ENCODE measurements around the gene RCAN3.
"Not testable (repeated sequence)": the region's sequence is repeated elsewhere in the genome, so short reads cannot be mapped to it uniquely, and the experiment has no call there.

The RCAN3 gene

GRCh38 chr1:24541711-24542346 is 39.2 kb downstream of the RCAN3 start:
- Histone ChIP-seq H3K9me3 (ENCODE audit: insufficient read depth, low read length) (no peaks in the 10 kb centered on the region), H3K27me3 (ENCODE audit: insufficient read depth, insufficient read length) (no peaks in the 10 kb centered on the region), H3K4me3 (ENCODE audit: insufficient read length, low read depth) (no peak overlapping the region), H3K36me3 (ENCODE audit: insufficient read depth, insufficient read length, low read length) (no peaks in the 10 kb centered on the region), H3K4me1 (ENCODE audit: insufficient read depth, insufficient read length) (no peaks in the 10 kb centered on the region), H3K9ac (ENCODE audit: insufficient read length, low read depth) (no peak overlapping the region)
- TF ChIP-seq YY1 (IDR thresholded peaks at IDR 0.05; ENCODE audit: insufficient read depth, insufficient read length) (no peak), SUZ12 (IDR thresholded peaks at IDR 0.05; ENCODE audit: extremely low read depth, insufficient read depth, insufficient read length) (no peak), ZNF274 (IDR thresholded peaks at IDR 0.05; ENCODE audit: low read depth, low read length) (no peak)
- DNase-seq (ENCODE audit: low read depth, low spot score), result no peak

GRCh38 chr1:24544239-24544638 is 41.6 kb downstream of the RCAN3 start:
- Histone ChIP-seq H3K4me1 (ENCODE audit: insufficient read depth, insufficient read length) (no peaks in the 10 kb centered on the region), H3K9ac (ENCODE audit: insufficient read length, low read depth) (no peak overlapping the region), H3K9me3 (ENCODE audit: insufficient read depth, low read length) (no peaks in the 10 kb centered on the region), H3K36me3 (ENCODE audit: insufficient read depth, insufficient read length, low read length) (no peaks in the 10 kb centered on the region), H3K4me3 (ENCODE audit: insufficient read length, low read depth) (no peak overlapping the region), H3K27me3 (ENCODE audit: insufficient read depth, insufficient read length) (no peaks in the 10 kb centered on the region)
- no peak for DNase-seq (ENCODE audit: low read depth, low spot score)
- TF ChIP-seq ZNF274 (IDR thresholded peaks at IDR 0.05; ENCODE audit: low read depth, low read length), result no peak
- TF ChIP-seq YY1 (IDR thresholded peaks at IDR 0.05; ENCODE audit: insufficient read depth, insufficient read length), result no peak
- no peak for TF ChIP-seq SUZ12 (IDR thresholded peaks at IDR 0.05; ENCODE audit: extremely low read depth, insufficient read depth, insufficient read length)

- no peak for TF ChIP-seq SUZ12 (IDR thresholded peaks at IDR 0.05; ENCODE audit: extremely low read depth, insufficient read depth, insufficient read length)
- TF ChIP-seq ZNF274 (IDR thresholded peaks at IDR 0.05; ENCODE audit: low read depth, low read length), result no peak
- TF ChIP-seq YY1 (IDR thresholded peaks at IDR 0.05; ENCODE audit: insufficient read depth, insufficient read length), result no peak
- no peaks in the 10 kb centered on the region for H3K9me3 ChIP-seq (ENCODE audit: insufficient read depth, low read length)
- no peak for DNase-seq (ENCODE audit: low read depth, low spot score)
- no peak overlapping the region for H3K9ac ChIP-seq (ENCODE audit: insufficient read length, low read depth)
- H3K36me3 ChIP-seq (ENCODE audit: insufficient read depth, insufficient read length, low read length), result no peaks in the 10 kb centered on the region
- H3K4me1 ChIP-seq (ENCODE audit: insufficient read depth, insufficient read length), result no peaks in the 10 kb centered on the region
- H3K4me3 ChIP-seq (ENCODE audit: insufficient read length, low read depth), result no peak overlapping the region
- H3K27me3 ChIP-seq (ENCODE audit: insufficient read depth, insufficient read length), result no peaks in the 10 kb centered on the region
These were observed 43.0 kb downstream of the RCAN3 start for GRCh38 chr1:24545662-24546061.

- H3K9ac ChIP-seq (ENCODE audit: insufficient read length, low read depth), result no peak overlapping the region
- peaks cover 3% of the 10 kb centered on the region for H3K4me1 ChIP-seq (ENCODE audit: insufficient read depth, insufficient read length)
- no peaks in the 10 kb centered on the region for H3K36me3 ChIP-seq (ENCODE audit: insufficient read depth, insufficient read length, low read length)
- no peaks in the 10 kb centered on the region for H3K9me3 ChIP-seq (ENCODE audit: insufficient read depth, low read length)
- H3K4me3 ChIP-seq (ENCODE audit: insufficient read length, low read depth), result no peak overlapping the region
- TF ChIP-seq ZNF274 (IDR thresholded peaks at IDR 0.05; ENCODE audit: low read depth, low read length), result no peak
- TF ChIP-seq SUZ12 (IDR thresholded peaks at IDR 0.05; ENCODE audit: extremely low read depth, insufficient read depth, insufficient read length), result no peak
- no peak for TF ChIP-seq YY1 (IDR thresholded peaks at IDR 0.05; ENCODE audit: insufficient read depth, insufficient read length)
- H3K27me3 ChIP-seq (ENCODE audit: insufficient read depth, insufficient read length), result no peaks in the 10 kb centered on the region
- DNase-seq (ENCODE audit: low read depth, low spot score), result no peak
These were observed 44.6 kb downstream of the RCAN3 start for GRCh38 chr1:24547195-24547594.

GRCh38 chr1:24548070-24548469 is 45.4 kb downstream of the RCAN3 start:
- Histone ChIP-seq H3K9ac (ENCODE audit: insufficient read length, low read depth) (no peak overlapping the region), H3K36me3 (ENCODE audit: insufficient read depth, insufficient read length, low read length) (no peaks in the 10 kb centered on the region), H3K4me3 (ENCODE audit: insufficient read length, low read depth) (no peak overlapping the region), H3K27me3 (ENCODE audit: insufficient read depth, insufficient read length) (no peaks in the 10 kb centered on the region), H3K4me1 (ENCODE audit: insufficient read depth, insufficient read length) (peaks cover 3% of the 10 kb centered on the region), H3K9me3 (ENCODE audit: insufficient read depth, low read length) (no peaks in the 10 kb centered on the region)
- TF ChIP-seq SUZ12 (IDR thresholded peaks at IDR 0.05; ENCODE audit: extremely low read depth, insufficient read depth, insufficient read length) (no peak), ZNF274 (IDR thresholded peaks at IDR 0.05; ENCODE audit: low read depth, low read length) (no peak), YY1 (IDR thresholded peaks at IDR 0.05; ENCODE audit: insufficient read depth, insufficient read length) (no peak)
- DNase-seq (ENCODE audit: low read depth, low spot score), result no peak

- H3K9me3 ChIP-seq (ENCODE audit: insufficient read depth, low read length); DNase-seq (ENCODE audit: low read depth, low spot score); H3K27me3 ChIP-seq (ENCODE audit: insufficient read depth, insufficient read length); H3K4me3 ChIP-seq (ENCODE audit: insufficient read length, low read depth); H3K4me1 ChIP-seq (ENCODE audit: insufficient read depth, insufficient read length); H3K36me3 ChIP-seq (ENCODE audit: insufficient read depth, insufficient read length, low read length); H3K9ac ChIP-seq (ENCODE audit: insufficient read length, low read depth): not testable (repeated sequence)
These were observed 46.6 kb downstream of the RCAN3 start for GRCh38 chr1:24549210-24549609.

- TF ChIP-seq ZNF274 (IDR thresholded peaks at IDR 0.05; ENCODE audit: low read depth, low read length), result no peak
- no peak for TF ChIP-seq YY1 (IDR thresholded peaks at IDR 0.05; ENCODE audit: insufficient read depth, insufficient read length)
- no peak for TF ChIP-seq SUZ12 (IDR thresholded peaks at IDR 0.05; ENCODE audit: extremely low read depth, insufficient read depth, insufficient read length)
- Histone ChIP-seq H3K4me3 (ENCODE audit: insufficient read length, low read depth) (no peak overlapping the region), H3K9me3 (ENCODE audit: insufficient read depth, low read length) (no peaks in the 10 kb centered on the region), H3K27me3 (ENCODE audit: insufficient read depth, insufficient read length) (peaks cover 19% of the 10 kb centered on the region), H3K9ac (ENCODE audit: insufficient read length, low read depth) (no peak overlapping the region), H3K36me3 (ENCODE audit: insufficient read depth, insufficient read length, low read length) (no peaks in the 10 kb centered on the region), H3K4me1 (ENCODE audit: insufficient read depth, insufficient read length) (peaks cover 3% of the 10 kb centered on the region)
- DNase-seq (ENCODE audit: low read depth, low spot score), result no peak
These were observed 48.8 kb downstream of the RCAN3 start for GRCh38 chr1:24551290-24551959.

Data from NT2/D1 (cell line).